ENCODE data around the gene ZNF211.
A peak's percentile ranks its signal among the peaks of the same experiment; 100 is the strongest.

The ZNF211 gene

GRCh38 chr19:57655443-57655842, 22.5 kb downstream of the ZNF211 start:
- DNase-seq (ENCODE audit: low read depth, low spot score) = no peak

GRCh38 chr19:57656346-57656745, 23.4 kb downstream of the ZNF211 start:
- no peak for DNase-seq (ENCODE audit: low read depth, low spot score)

- DNase-seq (ENCODE audit: low read depth, low spot score) = peak; percentile 13
Observed at GRCh38 chr19:57664269-57665127, 31.5 kb downstream of the ZNF211 start.

- DNase-seq (ENCODE audit: low read depth, low spot score) = no peak
Observed at GRCh38 chr19:57665261-57665806, 32.4 kb downstream of the ZNF211 start.

GRCh38 chr19:57667228-57667627, 34.3 kb downstream of the ZNF211 start:
- DNase-seq (ENCODE audit: low read depth, low spot score) = no peak

GRCh38 chr19:57668635-57669034, 35.7 kb downstream of the ZNF211 start, which contains the start of gene ZSCAN4:
Gene ZSCAN4 (plus strand): TSS chr19:57668935. CDS start chr19:57676146, 7,211 bp downstream.
- no peak for DNase-seq (ENCODE audit: low read depth, low spot score)

- DNase-seq (ENCODE audit: low read depth, low spot score) = no peak
Observed at GRCh38 chr19:57671124-57671895, 38.3 kb downstream of the ZNF211 start.

GRCh38 chr19:57672466-57672865, 39.5 kb downstream of the ZNF211 start:
- no peak for DNase-seq (ENCODE audit: low read depth, low spot score)

GRCh38 chr19:57675881-57676280, 42.9 kb downstream of the ZNF211 start:
- DNase-seq (ENCODE audit: low read depth, low spot score) = no peak

GRCh38 chr19:57682226-57682766, 49.3 kb downstream of the ZNF211 start:
- no peak for DNase-seq (ENCODE audit: low read depth, low spot score)

GRCh38 chr19:57686727-57687126, 53.8 kb downstream of the ZNF211 start:
- DNase-seq (ENCODE audit: low read depth, low spot score) = no peak

GRCh38 chr19:57687363-57688010, 54.5 kb downstream of the ZNF211 start:
- no peak for DNase-seq (ENCODE audit: low read depth, low spot score)

- DNase-seq (ENCODE audit: low read depth, low spot score) = no peak
Observed at GRCh38 chr19:57688011-57688763, 55.2 kb downstream of the ZNF211 start.

GRCh38 chr19:57689750-57690149, 56.8 kb downstream of the ZNF211 start:
- no peak for DNase-seq (ENCODE audit: low read depth, low spot score)
